ENCODE results near the gene CDH22.

CDH22 gene

DNA sequence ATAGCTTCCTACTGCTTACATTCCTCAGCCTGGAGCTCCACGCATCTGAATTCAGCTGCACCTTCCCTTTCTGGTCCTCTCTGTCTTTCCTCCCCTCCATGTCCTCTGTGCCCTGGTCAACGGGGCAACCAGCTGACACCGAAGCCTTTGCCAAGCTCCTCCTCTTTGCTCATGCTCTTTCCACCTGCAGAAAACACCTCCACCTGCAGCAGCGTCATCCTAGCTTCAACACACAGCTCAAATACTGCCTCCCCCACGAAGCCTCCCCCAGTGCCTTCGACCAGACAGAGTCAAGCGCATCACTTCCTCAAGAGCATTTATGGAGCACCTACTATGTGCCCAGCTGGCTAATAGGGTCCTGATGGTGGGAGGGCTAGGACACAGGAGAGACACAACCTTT lies 9.2 kb downstream of the CDH22 start:
- DNase-seq (ENCODE audit: low read depth in 2 of 2) = no peak

DNA sequence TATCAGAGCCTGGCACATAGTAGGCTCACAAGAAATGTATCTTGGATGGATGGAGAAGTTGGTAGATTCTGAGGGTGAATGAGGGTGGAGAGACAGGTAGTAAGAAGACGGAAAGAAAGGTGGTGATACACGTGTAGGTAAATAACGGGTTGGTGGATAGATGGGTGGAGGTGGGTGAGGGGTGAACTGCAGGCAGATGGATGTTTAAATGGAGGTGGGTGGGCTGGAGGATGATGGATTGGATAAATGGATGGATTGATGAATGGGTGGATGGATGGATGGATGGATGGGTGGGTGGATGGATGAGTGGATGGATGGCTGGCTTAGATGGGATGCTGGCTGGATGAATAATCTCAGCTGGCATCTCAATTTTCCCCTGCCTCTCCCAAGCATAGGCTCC lies 9.9 kb downstream of the CDH22 start:
- DNase-seq (ENCODE audit: low read depth in 2 of 2) = no peak

DNA sequence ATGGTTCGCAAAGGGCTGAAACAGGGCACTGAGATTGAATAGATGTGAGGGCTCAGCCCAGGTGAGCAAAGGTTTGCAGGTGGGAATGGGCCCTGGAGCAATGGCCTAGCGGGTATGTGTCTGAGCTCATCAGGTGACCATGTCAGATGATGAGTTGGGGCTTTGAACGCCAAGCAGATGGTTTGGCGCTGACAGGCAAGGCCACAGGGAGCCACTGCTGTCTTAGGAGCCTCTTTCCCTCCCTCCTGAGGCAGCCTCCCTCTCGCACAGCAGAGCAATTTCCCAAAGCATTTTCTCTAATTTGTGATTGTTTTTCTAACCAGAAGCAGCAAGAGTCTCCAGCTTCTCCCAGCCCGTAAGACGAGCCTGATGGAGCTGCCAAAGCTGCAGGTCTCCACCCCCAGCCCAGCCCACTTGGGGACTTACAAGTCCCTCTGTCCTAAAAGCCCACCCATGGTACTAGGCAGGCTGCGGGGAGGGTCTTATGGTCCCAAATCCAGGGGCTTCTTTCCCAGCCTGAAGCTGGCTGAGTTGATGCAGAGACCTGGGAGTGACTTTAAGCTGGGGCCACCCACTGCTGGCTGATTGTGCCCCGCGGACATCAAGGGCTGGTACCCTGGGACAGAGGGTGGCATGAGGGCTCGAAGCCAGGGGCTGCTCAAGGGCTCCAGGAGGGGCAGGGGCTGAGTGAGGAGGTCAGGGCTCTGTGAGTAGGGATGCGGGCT lies 11.6 kb downstream of the CDH22 start:
- no peak for DNase-seq (ENCODE audit: low read depth in 2 of 2)

DNA sequence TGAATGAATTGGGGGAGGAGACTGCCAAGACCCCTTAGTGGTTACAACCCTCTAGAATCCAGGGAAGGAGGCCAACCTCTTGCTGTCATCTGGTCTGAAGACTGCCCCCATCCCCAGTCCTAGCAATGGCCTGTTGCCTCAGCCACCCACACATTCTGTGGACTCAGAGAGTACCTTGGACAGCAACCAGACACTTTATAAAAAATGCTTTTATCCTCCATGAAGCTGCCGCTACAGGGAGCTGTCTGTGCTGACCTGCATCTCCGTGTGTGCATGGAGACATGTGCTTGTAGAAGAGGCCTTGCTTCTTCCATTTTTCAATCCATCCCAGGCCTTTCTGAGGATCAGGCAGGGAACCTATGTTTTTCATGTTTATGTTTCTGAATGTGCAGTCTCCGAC lies 15.2 kb downstream of the CDH22 start:
- no peak for DNase-seq (ENCODE audit: low read depth in 2 of 2)

DNA sequence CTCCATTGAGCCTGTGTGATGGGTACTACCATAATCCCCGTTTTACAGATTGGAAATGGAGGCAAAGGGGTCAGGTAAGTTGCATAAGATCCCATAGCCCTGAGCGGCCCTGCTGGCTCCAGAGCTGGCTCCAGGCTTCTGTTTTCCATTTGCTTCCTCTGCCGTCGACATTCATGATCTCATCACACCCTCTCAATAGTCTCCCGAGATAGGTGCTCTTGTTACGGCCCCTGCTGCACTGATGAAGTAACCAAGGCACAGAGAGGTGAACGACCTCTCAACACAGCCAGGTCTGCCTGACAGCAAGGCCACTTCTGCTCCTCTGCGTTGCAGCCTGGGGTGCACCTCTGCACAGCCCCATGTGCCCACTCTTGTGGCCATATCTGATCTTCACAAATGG lies 16.9 kb downstream of the CDH22 start:
- no peak for DNase-seq (ENCODE audit: low read depth in 2 of 2)

DNA sequence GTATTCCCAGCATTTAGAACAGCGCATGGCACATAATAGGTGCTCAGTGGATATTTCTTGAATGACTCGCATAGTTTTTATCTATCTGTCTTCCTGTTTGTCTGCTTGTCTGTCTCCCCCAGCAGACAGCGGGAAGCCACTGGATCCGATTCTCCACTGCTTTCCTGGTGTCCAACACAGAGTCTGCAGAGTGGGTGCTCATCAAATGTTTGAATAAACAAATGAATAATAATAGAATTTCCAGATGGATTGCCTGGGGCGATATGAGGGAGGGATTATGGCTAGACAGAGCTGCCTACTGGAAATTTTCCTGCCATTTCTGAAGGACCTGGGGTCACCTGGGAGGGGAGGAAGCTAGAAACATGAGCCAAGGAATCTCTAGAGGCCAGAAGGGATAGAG lies 18.9 kb downstream of the CDH22 start:
- DNase-seq (ENCODE audit: low read depth in 2 of 2) = no peak

DNA sequence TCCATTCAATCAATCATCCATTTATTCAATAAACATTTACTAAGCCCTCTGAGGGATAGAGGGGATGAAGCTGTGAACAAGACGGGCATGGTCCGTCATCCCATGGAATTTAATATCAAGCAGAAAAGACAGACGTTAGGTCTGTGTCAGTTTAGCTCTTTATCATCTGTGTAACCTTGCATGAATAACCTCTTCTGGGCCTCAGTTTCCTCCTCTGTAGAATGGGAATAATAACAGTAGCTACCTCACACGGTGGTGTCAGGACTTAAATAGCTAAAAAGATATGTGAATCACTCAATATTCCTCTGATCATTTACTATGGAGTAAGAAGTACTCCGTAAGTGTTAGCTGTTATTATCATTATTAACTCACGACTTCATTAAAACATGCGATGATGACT lies 21.3 kb downstream of the CDH22 start:
- DNase-seq (ENCODE audit: low read depth in 2 of 2) = no peak

DNA sequence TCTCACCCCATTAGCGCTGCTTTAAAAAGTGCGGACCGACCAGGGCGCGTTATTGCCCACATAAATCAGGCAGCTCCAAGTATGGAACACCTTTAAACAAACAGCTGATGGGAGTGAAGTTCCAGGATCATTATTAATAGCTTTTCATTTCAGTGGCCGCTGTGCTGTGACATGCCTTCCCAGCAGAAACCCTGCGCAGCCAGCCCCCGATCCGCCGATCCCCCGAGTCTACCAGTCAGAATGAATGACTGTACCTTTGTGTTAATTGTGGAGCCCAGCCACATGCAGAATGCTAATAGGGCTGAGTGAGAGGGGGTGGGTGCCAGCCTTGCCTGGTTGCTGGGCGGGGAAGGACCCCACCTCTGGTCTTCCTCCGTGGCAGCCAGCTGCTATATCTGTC lies 21.9 kb downstream of the CDH22 start:
- no peak for DNase-seq (ENCODE audit: low read depth in 2 of 2)

DNA sequence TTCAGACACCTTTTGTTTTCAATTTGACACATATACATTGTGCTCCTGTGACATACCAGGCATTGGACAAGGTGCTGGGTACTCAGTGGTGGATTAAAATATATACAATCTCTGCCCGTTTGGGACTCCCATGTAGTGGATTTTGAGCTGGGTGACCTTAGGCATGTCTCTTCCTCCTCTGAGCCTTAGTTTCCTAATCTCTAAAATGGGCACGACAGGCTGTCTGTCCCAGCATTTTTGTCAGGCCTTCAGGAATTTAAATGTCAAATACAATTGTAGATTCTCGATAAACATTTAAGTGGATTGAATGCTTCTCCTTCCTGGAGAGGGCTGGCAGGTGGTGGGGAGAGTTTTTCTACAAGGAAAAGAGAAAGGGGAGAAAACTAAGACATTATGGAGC lies 22.6 kb downstream of the CDH22 start:
- no peak for DNase-seq (ENCODE audit: low read depth in 2 of 2)

DNA sequence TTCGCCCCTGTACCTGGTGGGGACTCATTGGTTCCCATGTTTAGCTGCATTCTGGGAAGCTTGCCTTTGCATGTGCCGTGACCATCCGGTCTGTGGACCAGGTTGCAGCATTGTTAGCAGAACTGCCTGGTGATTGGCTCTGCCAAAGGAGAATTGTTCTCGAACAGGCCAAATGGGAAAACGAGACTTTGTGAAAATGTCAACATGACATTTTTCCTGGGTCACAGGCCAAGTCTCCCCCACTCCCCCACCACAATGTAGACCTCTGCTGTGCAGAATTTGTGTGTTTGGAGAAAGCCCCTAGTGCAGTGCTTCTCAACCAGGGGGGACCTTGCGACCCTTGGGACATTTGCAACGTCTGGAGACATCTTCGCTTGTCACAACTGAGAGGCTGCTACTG lies 23.2 kb downstream of the CDH22 start:
- DNase-seq (ENCODE audit: low read depth in 2 of 2) = no peak

DNA sequence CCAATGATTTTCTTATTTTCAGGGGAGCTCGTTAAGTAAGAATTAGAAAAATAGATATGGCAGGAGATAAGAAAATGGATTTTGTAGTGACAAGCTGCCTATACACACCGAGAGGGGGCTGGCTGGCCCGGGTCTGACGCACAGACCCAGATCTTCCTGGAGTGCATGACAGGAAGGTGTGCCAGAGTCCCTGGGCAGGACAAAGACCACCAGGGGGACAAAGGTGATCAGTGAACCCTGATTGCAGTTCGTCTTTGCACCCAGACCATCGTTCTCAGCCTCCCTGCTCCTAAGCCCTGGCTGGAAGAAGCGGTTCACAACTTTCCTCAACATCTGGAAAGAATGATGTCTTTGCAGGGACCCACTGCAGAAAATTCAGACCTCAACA lies 24.3 kb downstream of the CDH22 start:
- no peak for DNase-seq (ENCODE audit: low read depth in 2 of 2)

DNA sequence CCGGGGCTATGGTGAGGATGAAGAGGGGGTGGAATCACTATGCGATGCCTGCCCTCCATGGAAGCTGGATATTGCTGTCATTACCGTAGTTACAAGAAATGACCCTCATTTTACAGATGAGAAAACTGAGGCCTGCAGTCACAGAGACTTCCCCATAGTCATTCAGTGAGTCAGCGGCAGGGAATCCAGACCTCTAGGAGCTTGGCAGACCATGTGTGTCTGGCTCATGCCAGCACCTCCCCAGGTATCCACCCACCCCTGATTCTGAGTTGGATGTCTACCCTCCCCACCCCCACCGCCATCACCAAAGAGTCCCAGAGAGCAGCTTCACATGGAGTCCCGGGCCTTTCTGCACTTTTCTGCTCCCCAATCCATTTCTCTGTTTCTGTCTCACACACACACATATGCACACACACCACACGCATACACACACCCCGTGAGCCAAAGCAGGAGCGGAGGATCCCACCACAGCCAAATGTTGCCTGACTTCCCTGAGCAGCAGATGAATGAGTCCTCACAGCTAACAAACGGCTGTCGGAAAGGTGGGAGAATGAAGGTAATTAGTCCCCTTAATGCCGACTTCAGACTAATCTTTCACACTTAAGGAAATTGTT lies 24.8 kb downstream of the CDH22 start:
- no peak for DNase-seq (ENCODE audit: low read depth in 2 of 2)

DNA sequence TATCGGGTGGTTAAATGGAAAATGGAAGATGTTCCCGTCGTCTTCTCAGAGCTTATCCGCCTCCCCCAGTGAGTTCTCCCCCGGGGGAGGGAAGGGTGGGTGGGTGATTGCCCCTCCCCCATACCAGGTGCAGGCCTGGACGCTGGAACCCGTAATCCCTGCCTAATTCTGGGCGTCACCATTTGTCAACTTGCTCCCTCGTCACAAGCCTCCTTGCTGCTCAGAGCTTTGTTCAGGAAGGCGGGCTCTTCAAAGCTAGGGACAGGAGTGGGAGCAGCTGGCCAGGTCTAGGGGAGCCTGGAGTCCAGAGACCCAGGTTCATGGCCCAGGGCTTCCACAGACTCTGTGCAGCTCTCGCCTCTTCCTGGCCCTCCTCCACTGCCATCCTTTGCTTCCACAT lies 25.6 kb downstream of the CDH22 start:
- no peak for DNase-seq (ENCODE audit: low read depth in 2 of 2)

DNA sequence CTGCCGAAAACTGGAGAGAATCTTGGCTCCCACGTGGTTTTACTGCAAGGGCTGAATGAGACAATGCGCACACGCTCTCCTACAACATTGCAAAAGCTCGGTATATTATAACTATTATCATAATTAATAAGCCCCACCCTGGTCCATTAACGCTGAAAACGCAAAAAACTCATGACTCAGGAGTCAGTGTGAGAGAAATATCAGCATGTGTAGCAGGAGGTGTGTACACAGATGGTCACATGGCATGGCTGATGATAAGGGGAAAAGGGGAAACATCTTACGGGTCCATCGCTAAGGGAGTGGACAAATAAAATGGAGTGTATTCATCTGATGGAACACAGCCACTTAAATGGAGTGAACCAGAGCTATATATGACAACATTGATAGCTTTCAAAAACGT lies 29.2 kb downstream of the CDH22 start:
- DNase-seq (ENCODE audit: low read depth in 2 of 2) = no peak

DNA sequence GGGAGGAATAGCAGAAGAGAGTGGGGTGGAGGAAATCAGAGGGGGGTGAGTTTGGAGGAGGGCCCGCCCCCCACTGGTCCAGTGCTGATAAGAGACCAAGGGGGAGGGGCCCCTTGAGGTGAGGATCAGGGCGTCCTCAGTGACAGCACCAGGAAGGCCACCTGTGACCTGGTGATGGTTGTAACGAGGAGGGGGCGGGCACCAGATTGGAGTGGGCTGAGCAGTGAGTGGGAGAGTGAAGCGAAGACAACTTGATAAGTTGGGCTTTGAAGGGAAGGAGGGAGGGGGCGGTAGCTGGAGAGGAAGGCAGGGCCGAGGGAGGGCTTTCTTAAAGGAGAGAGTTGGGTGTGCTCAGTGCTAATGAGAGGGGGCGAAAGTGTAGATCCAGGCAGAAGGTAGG lies 30.7 kb downstream of the CDH22 start:
- DNase-seq (ENCODE audit: low read depth in 2 of 2) = no peak

DNA sequence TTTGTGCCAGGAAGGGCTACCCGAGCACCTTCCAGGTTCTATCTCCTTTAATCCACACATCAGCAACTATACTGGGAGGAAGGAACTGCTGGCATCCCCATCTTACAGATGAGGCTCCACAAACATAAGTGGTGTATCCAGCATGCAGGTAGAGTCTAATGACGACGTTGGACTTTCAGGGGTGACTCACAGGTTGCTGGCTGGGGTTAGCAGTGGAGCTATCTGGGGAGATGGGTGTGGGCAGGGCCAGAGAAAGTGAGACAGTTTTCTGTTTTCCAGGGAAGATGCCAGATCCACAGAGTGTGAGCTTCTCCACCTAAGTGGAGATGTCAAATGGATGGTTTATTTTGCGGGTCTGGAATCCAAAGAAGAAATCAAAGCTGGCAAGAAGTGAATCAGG lies 31.8 kb downstream of the CDH22 start:
- DNase-seq (ENCODE audit: low read depth in 2 of 2) = no peak

DNA sequence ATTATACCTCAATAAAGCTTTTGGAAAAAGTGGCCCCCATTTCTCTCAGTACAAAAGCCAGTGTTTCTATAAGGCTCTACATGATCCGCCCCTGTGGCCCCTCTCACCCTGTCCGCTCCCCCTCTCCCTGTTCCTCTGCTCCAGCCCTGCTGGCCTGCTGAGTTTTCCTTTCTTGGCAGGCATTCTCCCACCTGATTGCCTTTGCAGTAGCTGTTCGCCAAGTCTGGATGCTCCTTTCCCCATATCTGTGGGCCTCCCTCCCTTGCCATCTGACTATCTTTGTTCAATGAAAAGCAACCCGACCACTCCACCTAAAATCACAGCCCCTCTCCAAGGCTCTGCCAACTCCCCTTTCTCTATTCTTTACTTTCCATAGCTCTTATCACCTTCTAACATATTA lies 33.2 kb downstream of the CDH22 start:
- no peak for DNase-seq (ENCODE audit: low read depth in 2 of 2)

DNA sequence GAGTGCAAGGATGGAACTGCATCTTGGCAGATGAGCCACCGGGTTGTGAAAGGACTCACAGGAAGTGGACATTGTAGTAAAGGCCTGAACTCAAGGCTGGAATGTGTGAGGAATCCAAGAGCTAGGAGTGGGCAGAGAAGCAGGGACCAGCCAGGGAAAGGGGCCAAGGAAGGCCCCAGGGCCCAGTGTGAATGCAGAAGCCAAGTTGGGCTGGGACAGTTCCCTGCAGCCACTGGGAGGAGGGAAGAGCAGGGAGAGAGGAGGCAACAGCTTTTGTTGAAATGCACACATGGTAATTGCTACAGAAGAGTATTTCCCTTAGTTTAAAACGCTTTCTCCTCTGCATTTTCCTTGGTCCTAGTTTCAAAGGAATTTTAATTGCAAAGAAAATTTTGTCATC lies 34.6 kb downstream of the CDH22 start:
- DNase-seq (ENCODE audit: low read depth in 2 of 2) = no peak

DNA sequence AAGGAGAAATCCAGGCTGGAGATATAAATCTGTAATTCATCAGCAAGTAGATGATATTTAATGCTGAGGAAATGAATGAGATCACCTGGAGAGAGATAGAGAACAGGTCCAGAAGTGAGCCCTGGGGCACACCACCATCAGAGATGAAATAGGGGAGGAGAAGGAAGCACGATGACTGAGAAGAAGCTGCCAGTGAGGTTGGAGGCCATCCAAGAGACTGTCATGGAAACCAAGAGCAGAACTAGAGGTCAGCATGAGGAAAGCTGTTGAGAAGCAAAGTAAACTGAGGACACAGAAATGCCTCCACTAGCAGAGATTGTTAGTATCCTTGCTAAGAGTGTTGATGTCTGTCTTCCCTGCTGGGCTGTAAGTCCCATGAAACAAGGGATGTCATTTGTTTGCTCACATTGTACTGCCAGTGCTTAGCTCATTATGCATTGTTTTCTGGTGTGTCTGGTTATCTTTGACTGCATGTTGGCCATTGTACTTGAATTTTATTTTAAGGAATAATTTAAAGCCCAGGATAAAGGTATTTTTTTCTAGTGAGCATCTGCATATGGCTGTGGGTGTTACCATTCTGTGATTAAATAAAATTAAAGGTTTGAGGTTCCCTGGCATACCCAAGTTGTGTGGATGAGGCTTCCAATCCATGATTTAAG lies 35.8 kb downstream of the CDH22 start:
- DNase-seq (ENCODE audit: low read depth in 2 of 2) = no peak

DNA sequence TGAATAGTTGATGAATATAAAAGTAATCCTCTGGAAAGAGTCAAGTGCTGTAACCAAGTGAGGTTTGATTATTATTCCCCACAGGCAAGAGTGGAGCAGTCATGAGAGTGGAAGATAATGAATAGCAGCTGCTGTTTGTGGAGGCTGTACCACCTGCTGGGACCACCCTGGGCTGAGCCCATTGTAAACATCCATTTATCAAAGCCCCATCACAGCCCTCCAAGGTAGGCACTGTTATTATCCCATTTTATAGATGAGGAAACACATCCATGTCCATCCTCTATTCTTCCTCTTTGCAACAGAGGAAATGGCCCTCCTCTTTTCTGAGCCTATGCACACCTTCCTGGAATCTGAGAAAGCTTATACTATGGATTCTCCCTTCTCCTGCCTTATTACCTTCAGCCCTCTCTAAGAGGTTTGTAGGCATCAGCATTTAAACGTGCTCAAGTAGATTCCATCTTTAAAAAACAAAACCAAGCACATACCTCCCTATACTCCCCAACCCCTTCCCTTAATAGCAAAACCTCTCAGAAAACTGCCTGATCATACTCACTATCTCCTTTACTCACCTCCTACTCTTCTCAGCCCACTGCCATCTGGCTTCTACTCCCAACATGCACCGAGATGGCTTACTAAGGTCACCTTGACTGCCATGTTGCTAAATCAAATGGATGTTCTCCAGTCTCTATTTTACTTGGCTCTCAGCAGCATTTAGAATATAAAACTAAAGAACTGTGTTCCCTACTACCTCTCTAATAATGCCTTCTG lies 37.1 kb downstream of the CDH22 start:
- no peak for DNase-seq (ENCODE audit: low read depth in 2 of 2)

DNA sequence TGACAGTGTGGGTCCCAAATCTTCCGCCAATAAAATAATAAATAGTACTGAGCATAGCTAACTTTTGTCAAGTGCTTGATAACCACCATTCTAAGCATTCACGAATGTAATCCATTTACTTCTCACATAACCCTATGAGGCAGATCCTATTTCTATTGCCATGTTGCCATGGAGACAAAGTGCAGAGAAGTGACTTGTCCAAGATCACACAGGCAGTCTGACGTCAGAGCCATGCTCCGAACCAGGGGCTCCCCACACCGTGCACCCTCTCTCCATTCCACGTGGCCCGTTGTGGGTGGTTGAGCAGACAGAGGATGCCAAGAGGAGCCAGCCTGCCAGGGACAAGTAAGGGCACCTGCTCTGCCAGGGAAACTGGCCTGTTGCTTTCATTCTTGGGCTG lies 38.9 kb downstream of the CDH22 start:
- no peak for DNase-seq (ENCODE audit: low read depth in 2 of 2)

DNA sequence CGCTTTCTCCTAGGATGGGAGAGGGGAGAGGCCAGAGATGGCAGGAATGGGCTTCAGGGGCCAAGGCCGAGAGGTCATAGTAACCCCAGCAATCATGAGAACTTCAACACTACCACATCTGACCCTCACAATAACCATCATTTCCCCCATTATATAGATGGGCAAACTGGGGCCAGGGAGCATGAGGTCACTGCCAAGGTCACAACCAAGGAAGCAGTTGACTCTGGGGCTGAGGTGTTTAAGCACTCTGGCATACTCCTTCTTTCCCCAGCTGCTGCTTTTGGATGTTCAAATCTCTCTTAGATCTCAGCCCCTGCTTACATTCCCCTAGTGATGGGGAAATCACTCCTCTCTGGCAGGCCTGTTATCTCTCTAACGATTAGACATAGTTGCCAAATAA lies 39.6 kb downstream of the CDH22 start:
- no peak for DNase-seq (ENCODE audit: low read depth in 2 of 2)

DNA sequence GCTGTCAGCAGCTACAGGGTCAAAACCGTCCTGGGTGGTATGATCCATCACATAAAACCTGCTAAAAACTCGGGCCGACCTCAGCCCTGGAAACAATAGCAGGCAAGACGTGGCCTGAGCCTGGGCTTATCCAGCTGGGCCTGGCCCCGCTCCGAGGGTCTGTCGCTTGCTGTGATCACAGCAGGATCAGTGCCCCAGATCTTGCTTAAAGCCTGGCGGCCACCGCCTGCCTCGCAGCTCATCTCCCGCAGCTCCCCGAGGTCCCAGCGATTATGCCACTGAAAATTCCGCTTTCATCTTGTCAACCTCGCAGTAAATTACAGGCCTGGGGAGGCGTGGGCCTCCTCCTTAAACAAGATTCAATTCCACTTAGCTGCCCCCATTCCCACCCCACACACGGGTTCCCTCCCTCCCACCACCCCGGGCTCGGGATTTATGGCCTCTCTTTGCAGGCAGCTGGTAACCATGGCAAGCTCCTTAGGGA lies 40.1 kb downstream of the CDH22 start:
- DNase-seq (ENCODE audit: low read depth in 2 of 2) = no peak
